CD14-positive monocyte (primary cell): ENCODE results near the gene VAV1. TPM values are rescaled to one million over a fixed set of nuclear protein-coding genes. Genes with fewer than 3 reads are reported as not detected.

Source experiments
- DNase-seq, 3 donors: peaks; one replicate each; pipeline ENCODE4 v3.0.0-alpha.2; 2011 to 2022
- H2AFZ ChIP-seq: 2 replicates; pipeline ENCODE4 v1.6.0; 2012; ENCODE audit warnings: mild to moderate bottlenecking, low read depth, low read length, inconsistent platforms; ENCODE audit not compliant: insufficient read depth, poor library complexity, severe bottlenecking
- H3K27ac ChIP-seq, 2 donors: 1 replicate in 1 of 2; 2 replicates in 1 of 2; pipeline ENCODE4 v1.5.1; 2012 to 2013; ENCODE audit warnings: low read length in 2 of 2, control low read depth in 1 of 2, inconsistent platforms in 1 of 2, low read depth in 1 of 2, mild to moderate bottlenecking in 1 of 2
- H3K27me3 ChIP-seq, 2 donors: one replicate each; pipeline versions ENCODE4 v1.6.0 to v1.6.1; 2011 to 2013; ENCODE audit warnings: low read length in 2 of 2; ENCODE audit not compliant: control insufficient read depth in 2 of 2, insufficient read depth in 2 of 2
- H3K36me3 ChIP-seq, 2 donors: replicated peaks in 1 of 2; 1 replicate in 1 of 2; 2 replicates in 1 of 2; pipeline versions ENCODE4 v1.5.1 to v1.6.1; 2012 to 2013; ENCODE audit warnings: low read length in 2 of 2, control low read depth in 1 of 2, inconsistent platforms in 1 of 2, mild to moderate bottlenecking in 1 of 2; ENCODE audit not compliant: insufficient read depth in 2 of 2, control insufficient read depth in 1 of 2
- H3K4me1 ChIP-seq, 2 donors: 1 replicate in 1 of 2; 2 replicates in 1 of 2; pipeline versions ENCODE4 v1.5.1 to v1.6.1; 2012 to 2013; ENCODE audit warnings: low read length in 2 of 2, control low read depth in 1 of 2, inconsistent platforms in 1 of 2, mild to moderate bottlenecking in 1 of 2, moderate library complexity in 1 of 2; ENCODE audit not compliant: insufficient read depth in 2 of 2, control insufficient read depth in 1 of 2
- H3K4me2 ChIP-seq: replicated peaks from 2 replicates; pipeline ENCODE3; 2012; ENCODE audit warnings: low read length, moderate library complexity, mild to moderate bottlenecking; ENCODE audit not compliant: poor library complexity, severe bottlenecking; ENCODE audit errors: extremely low read depth
- H3K4me3 ChIP-seq, 3 experiments: fragments of 200-600 bp in 1 of 3; sonication (generic) in 1 of 3; replicated peaks in 1 of 3; 1 replicate in 2 of 3; 2 replicates in 1 of 3; pipeline ENCODE4 v1.5.1; 2011 to 2013; ENCODE audit warnings: low read length in 3 of 3, mild to moderate bottlenecking in 3 of 3, control low read depth in 2 of 3, low read depth in 2 of 3, inconsistent platforms in 1 of 3, moderate library complexity in 1 of 3
- H3K79me2 ChIP-seq: 2 replicates; pipeline ENCODE4 v1.6.0; 2012; ENCODE audit warnings: mild to moderate bottlenecking, control low read depth, inconsistent platforms, low read length, moderate library complexity; ENCODE audit not compliant: insufficient read depth
- H3K9ac ChIP-seq: 2 replicates; pipeline ENCODE4 v1.6.0; 2017; ENCODE audit warnings: low read length, mild to moderate bottlenecking; ENCODE audit not compliant: insufficient read depth, poor library complexity, severe bottlenecking
- H3K9me3 ChIP-seq, 2 donors: replicated peaks in 1 of 2; 1 replicate in 1 of 2; 2 replicates in 1 of 2; pipeline versions ENCODE4 v1.5.1 to v1.6.1; 2012 to 2013; ENCODE audit warnings: low read length in 2 of 2, control low read depth in 1 of 2; ENCODE audit not compliant: control insufficient read depth in 1 of 2, insufficient read depth in 1 of 2
- H4K20me1 ChIP-seq: 2 replicates; pipeline ENCODE4 v1.6.0; 2012; ENCODE audit warnings: mild to moderate bottlenecking, low read length, control low read depth, moderate library complexity; ENCODE audit not compliant: insufficient read depth
- H3K27ac Mint-ChIP-seq, 7 donors: one replicate each; pipeline ENCODE4 v1.8.0; 2020; ENCODE audit warnings: mild to moderate bottlenecking in 7 of 7, mixed read lengths in 7 of 7, moderate library complexity in 6 of 7, inconsistent platforms in 2 of 7
- H3K27me3 Mint-ChIP-seq, 3 donors: one replicate each; pipeline ENCODE4 v1.8.0; 2021 to 2022; ENCODE audit warnings: low read depth in 3 of 3, mild to moderate bottlenecking in 3 of 3, mixed read lengths in 3 of 3, moderate library complexity in 3 of 3, inconsistent platforms in 1 of 3
- H3K36me3 Mint-ChIP-seq, 2 donors: one replicate each; pipeline ENCODE4 v1.8.0; 2020; ENCODE audit warnings: mixed read lengths in 2 of 2, inconsistent platforms in 1 of 2, mild to moderate bottlenecking in 1 of 2
- H3K4me1 Mint-ChIP-seq: one replicate; pipeline ENCODE4 v1.8.0; 2020; ENCODE audit warnings: mild to moderate bottlenecking, mixed read lengths
- H3K4me3 Mint-ChIP-seq, 2 donors: one replicate each; pipeline ENCODE4 v1.8.0; 2020; ENCODE audit warnings: mild to moderate bottlenecking in 2 of 2, mixed read lengths in 2 of 2, moderate library complexity in 1 of 2
- H3K9me3 Mint-ChIP-seq, 7 donors: one replicate each; pipeline ENCODE4 v1.8.0; 2020 to 2022; ENCODE audit warnings: mixed read lengths in 7 of 7, mild to moderate bottlenecking in 6 of 7, moderate library complexity in 6 of 7, inconsistent platforms in 2 of 7
- CTCF ChIP-seq: fragments of 200-600 bp; IDR thresholded peaks from one replicate; pipeline ENCODE4 v1.8.0; 2022; ENCODE audit warnings: antibody characterized with exemption, mild to moderate bottlenecking
- WGBS: methylation state at CpG from one replicate; pipeline ENCODE4 v1.1.5; 2013; ENCODE audit warnings: missing lambda C conversion rate; ENCODE audit not compliant: insufficient coverage; 5-methylcytosine and 5-hydroxymethylcytosine counted together
- intact Hi-C, 2 donors: fragments of 100-400 bp; cut with micrococcal nuclease; formaldehyde crosslinking; loops; one replicate each; pipeline versions ENCODE4 v1.15.0 to v1.15.1; 2023
- polyA plus RNA-seq, 3 donors: library from polyadenylated mRNA; depleted of rRNA in 1 of 3; unstranded in 2 of 3; stranded (reverse) in 1 of 3; fragments of 300-500 nt in 2 of 3; fragments of >200 nt in 1 of 3; fragmentation: Illumina TruSeq in 2 of 3; gene quantifications; 1 replicate in 2 of 3; 2 replicates in 1 of 3; pipeline ENCODE4 v1.2.3, GENCODE V29; 2012 to 2021

Gene VAV1
- polyA plus RNA-seq, 3 donors, result 21.3 to 81.2 (median 30.2) TPM

GRCh38 chr19:6819323-6819722 lies 46.8 kb downstream of the VAV1 start:
- peaks cover 3% of the 10 kb centered on the region for H3K4me1 Mint-ChIP-seq
- H2AFZ ChIP-seq, result no peak overlapping the region
- peaks cover 49 to 75% of the 10 kb centered on the region in 2 donors for H3K36me3 Mint-ChIP-seq
- intact Hi-C loops, result no loop called here
- H3K79me2 ChIP-seq, result peaks cover 74% of the 10 kb centered on the region
- H3K9me3 ChIP-seq, result no peaks in the 10 kb centered on the region
- no peak overlapping the region for H3K4me2 ChIP-seq
- peak overlapping the region in 3 of 7 donors; percentile 2 to 63 (median 43) for H3K27ac Mint-ChIP-seq
- H3K4me3 ChIP-seq, result no peak overlapping the region
- no peak overlapping the region for H3K27ac ChIP-seq
- H3K9me3 Mint-ChIP-seq, result peaks cover 0 to 6% (median 3%) of the 10 kb centered on the region in 7 donors
- H3K27me3 ChIP-seq, result no peaks in the 10 kb centered on the region
- no peak overlapping the region for H3K9ac ChIP-seq
- peaks cover 0 to 2% of the 10 kb centered on the region in 2 donors for H3K4me1 ChIP-seq
- H4K20me1 ChIP-seq, result peaks cover 92% of the 10 kb centered on the region
- H3K27me3 Mint-ChIP-seq, result no peaks in the 10 kb centered on the region
- no peak for TF ChIP-seq CTCF
- WGBS, result 94% methylated on average over 2 of the region's 2 CpGs
- peaks cover 43 to 72% of the 10 kb centered on the region in 2 donors for H3K36me3 ChIP-seq
- no peak for DNase-seq
- no peak overlapping the region for H3K4me3 Mint-ChIP-seq

- H4K20me1 ChIP-seq, result peaks cover 92% of the 10 kb centered on the region
- H3K9me3 ChIP-seq, result no peaks in the 10 kb centered on the region
- no peak for TF ChIP-seq CTCF
- WGBS, result 100% methylated on average over 2 of the region's 4 CpGs
- peaks cover 0 to 6% (median 3%) of the 10 kb centered on the region in 7 donors for H3K9me3 Mint-ChIP-seq
- no peak overlapping the region for H3K4me2 ChIP-seq
- peak overlapping the region in 1 of 2 donors; percentile 1 for H3K27ac ChIP-seq
- no peak overlapping the region for H3K9ac ChIP-seq
- no peak overlapping the region for H2AFZ ChIP-seq
- H3K79me2 ChIP-seq, result peaks cover 65% of the 10 kb centered on the region
- no peak for DNase-seq
- H3K36me3 Mint-ChIP-seq, result peaks cover 58 to 83% of the 10 kb centered on the region in 2 donors
- H3K27me3 ChIP-seq, result no peaks in the 10 kb centered on the region
- H3K4me3 Mint-ChIP-seq, result no peak overlapping the region
- H3K4me3 ChIP-seq, result no peak overlapping the region
- no peaks in the 10 kb centered on the region for H3K4me1 Mint-ChIP-seq
- no peaks in the 10 kb centered on the region for H3K27me3 Mint-ChIP-seq
- H3K27ac Mint-ChIP-seq, result peak overlapping the region in 2 of 7 donors; percentile 41 to 54
- H3K36me3 ChIP-seq, result peaks cover 52 to 80% of the 10 kb centered on the region in 2 donors
- no peaks in the 10 kb centered on the region for H3K4me1 ChIP-seq
- intact Hi-C loops, result no loop called here
Measured at GRCh38 chr19:6820237-6820636, 47.7 kb downstream of the VAV1 start.
